ENCODE results near the gene RNF169.

DNA sequence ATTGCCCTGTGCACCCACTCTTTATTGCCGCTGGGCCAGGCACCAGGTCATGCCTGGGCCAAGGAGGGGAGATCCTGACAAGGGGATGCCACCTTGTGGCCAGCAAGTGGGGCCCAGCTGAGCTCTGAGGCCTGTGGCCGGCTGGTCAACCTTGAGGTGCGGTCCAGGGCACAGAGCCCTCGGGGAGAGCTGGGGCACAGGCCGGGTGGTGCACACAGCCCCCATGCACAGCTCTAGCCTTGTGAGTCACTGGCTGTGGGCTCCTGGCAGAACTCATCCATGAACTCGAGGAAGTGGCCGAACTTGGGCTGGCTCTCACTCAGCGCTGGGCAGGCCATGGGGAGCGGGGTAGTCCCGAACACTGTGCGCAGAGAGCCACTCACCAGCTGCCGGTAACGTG is 94.3 kb downstream of the RNF169 start:
- TF ChIP-seq, protein P1, sequence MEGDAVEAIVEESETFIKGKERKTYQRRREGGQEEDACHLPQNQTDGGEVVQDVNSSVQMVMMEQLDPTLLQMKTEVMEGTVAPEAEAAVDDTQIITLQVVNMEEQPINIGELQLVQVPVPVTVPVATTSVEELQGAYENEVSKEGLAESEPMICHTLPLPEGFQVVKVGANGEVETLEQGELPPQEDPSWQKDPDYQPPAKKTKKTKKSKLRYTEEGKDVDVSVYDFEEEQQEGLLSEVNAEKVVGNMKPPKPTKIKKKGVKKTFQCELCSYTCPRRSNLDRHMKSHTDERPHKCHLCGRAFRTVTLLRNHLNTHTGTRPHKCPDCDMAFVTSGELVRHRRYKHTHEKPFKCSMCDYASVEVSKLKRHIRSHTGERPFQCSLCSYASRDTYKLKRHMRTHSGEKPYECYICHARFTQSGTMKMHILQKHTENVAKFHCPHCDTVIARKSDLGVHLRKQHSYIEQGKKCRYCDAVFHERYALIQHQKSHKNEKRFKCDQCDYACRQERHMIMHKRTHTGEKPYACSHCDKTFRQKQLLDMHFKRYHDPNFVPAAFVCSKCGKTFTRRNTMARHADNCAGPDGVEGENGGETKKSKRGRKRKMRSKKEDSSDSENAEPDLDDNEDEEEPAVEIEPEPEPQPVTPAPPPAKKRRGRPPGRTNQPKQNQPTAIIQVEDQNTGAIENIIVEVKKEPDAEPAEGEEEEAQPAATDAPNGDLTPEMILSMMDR (conservative IDR thresholded peaks at IDR 0.05 in 1 of 2, IDR thresholded peaks at IDR 0.05 in 1 of 2; ENCODE audit: low read depth in 1 of 2, low read length in 2 of 2): no peak
- TF ChIP-seq EZH2 (IDR thresholded peaks at IDR 0.05; ENCODE audit: low read length, missing control alignments): no peak
